Measurements from ENCODE around the gene SKIDA1.

- TF ChIP-seq CTCF (IDR thresholded peaks at IDR 0.05) (no peak), EP300 (IDR thresholded peaks at IDR 0.05) (no peak), POLR2A (IDR thresholded peaks at IDR 0.05) (no peak)
Measured at GRCh38 chr10:21517134-21518031, 8.1 kb downstream of the SKIDA1 start.

Data from stomach (tissue), 4 donors.